ENCODE data around the gene NOS2.
"Not testable (repeated sequence)": the region's sequence is repeated elsewhere in the genome, so short reads cannot be mapped to it uniquely, and the experiment has no call there.

Gene NOS2

GRCh38 chr17:27793168-27793905 lies 7.0 kb downstream of the NOS2 start:
- DNase-seq (ENCODE audit: low read depth in 1 of 2, low spot score in 1 of 2): no peak

GRCh38 chr17:27792095-27792494 lies 8.2 kb downstream of the NOS2 start:
- no peak for DNase-seq (ENCODE audit: low read depth in 1 of 2, low spot score in 1 of 2)

- DNase-seq (ENCODE audit: low read depth in 1 of 2, low spot score in 1 of 2): no peak
Measured at GRCh38 chr17:27788919-27789318, 11.4 kb downstream of the NOS2 start.

- DNase-seq (ENCODE audit: low read depth in 1 of 2, low spot score in 1 of 2): no peak
Measured at GRCh38 chr17:27783440-27784350, 16.6 kb downstream of the NOS2 start.

- DNase-seq (ENCODE audit: low read depth in 1 of 2, low spot score in 1 of 2): no peak
Measured at GRCh38 chr17:27782791-27783206, 17.5 kb downstream of the NOS2 start.

- no peak for DNase-seq (ENCODE audit: low read depth in 1 of 2, low spot score in 1 of 2)
Measured at GRCh38 chr17:27780828-27781404, 19.4 kb downstream of the NOS2 start.

- no peak for DNase-seq (ENCODE audit: low read depth in 1 of 2, low spot score in 1 of 2)
Measured at GRCh38 chr17:27780092-27780827, 20.1 kb downstream of the NOS2 start.

GRCh38 chr17:27778183-27778582 lies 22.1 kb downstream of the NOS2 start:
- no peak for DNase-seq (ENCODE audit: low read depth in 1 of 2, low spot score in 1 of 2)

- no peak for DNase-seq (ENCODE audit: low read depth in 1 of 2, low spot score in 1 of 2)
Measured at GRCh38 chr17:27776882-27777624, 23.3 kb downstream of the NOS2 start.

- no peak for DNase-seq (ENCODE audit: low read depth in 1 of 2, low spot score in 1 of 2)
Measured at GRCh38 chr17:27771586-27771985, 28.7 kb downstream of the NOS2 start.

GRCh38 chr17:27770877-27771276 lies 29.5 kb downstream of the NOS2 start:
- no peak for DNase-seq (ENCODE audit: low read depth in 1 of 2, low spot score in 1 of 2)

- DNase-seq (ENCODE audit: low read depth in 1 of 2, low spot score in 1 of 2): no peak
Measured at GRCh38 chr17:27768858-27769410, 31.4 kb downstream of the NOS2 start.

GRCh38 chr17:27766438-27766837 lies 33.9 kb downstream of the NOS2 start:
- no peak for DNase-seq (ENCODE audit: low read depth in 1 of 2, low spot score in 1 of 2)

GRCh38 chr17:27765353-27765752 lies 35.0 kb downstream of the NOS2 start:
- no peak for DNase-seq (ENCODE audit: low read depth in 1 of 2, low spot score in 1 of 2)

- no peak for DNase-seq (ENCODE audit: low read depth in 1 of 2, low spot score in 1 of 2)
Measured at GRCh38 chr17:27764589-27764988, 35.7 kb downstream of the NOS2 start.

- DNase-seq (ENCODE audit: low read depth in 1 of 2, low spot score in 1 of 2): no peak
Measured at GRCh38 chr17:27762527-27763305, 37.6 kb downstream of the NOS2 start.

GRCh38 chr17:27760931-27761330 lies 39.4 kb downstream of the NOS2 start:
- not testable (repeated sequence) for DNase-seq (ENCODE audit: low read depth in 1 of 2, low spot score in 1 of 2)

- peak; percentile 56 to 69 for DNase-seq (ENCODE audit: low read depth in 1 of 2, low spot score in 1 of 2)
Measured at GRCh38 chr17:27760069-27760885, 40.1 kb downstream of the NOS2 start.

- DNase-seq (ENCODE audit: low read depth in 1 of 2, low spot score in 1 of 2): no peak
Measured at GRCh38 chr17:27759528-27759927, 40.8 kb downstream of the NOS2 start.

Data from activated T-helper 1 cell treated with anti-CD3 and anti-CD28 coated beads, Interleukin-2, amount 50 U/mL, for 16 hours (primary cell).